Renal pelvis (tissue), 4 donors: Measurements from ENCODE around the gene NUBP2. TPM values are rescaled to one million over a fixed set of nuclear protein-coding genes. Genes with fewer than 3 reads are reported as not detected.

Source experiments
- DNase-seq: peaks from one replicate; pipeline ENCODE4 v3.0.0-alpha.2; 2013
- polyA plus RNA-seq, 3 donors: library from polyadenylated mRNA; unstranded; fragments of 120-200 nt; gene quantifications; one replicate each; pipeline ENCODE4 v1.2.1, GENCODE V29; 2013; ENCODE audit not compliant: insufficient read length in 3 of 3

The NUBP2 gene
- polyA plus RNA-seq, 3 donors: 48.7 to 61.4 (median 60.8) TPM

DNA sequence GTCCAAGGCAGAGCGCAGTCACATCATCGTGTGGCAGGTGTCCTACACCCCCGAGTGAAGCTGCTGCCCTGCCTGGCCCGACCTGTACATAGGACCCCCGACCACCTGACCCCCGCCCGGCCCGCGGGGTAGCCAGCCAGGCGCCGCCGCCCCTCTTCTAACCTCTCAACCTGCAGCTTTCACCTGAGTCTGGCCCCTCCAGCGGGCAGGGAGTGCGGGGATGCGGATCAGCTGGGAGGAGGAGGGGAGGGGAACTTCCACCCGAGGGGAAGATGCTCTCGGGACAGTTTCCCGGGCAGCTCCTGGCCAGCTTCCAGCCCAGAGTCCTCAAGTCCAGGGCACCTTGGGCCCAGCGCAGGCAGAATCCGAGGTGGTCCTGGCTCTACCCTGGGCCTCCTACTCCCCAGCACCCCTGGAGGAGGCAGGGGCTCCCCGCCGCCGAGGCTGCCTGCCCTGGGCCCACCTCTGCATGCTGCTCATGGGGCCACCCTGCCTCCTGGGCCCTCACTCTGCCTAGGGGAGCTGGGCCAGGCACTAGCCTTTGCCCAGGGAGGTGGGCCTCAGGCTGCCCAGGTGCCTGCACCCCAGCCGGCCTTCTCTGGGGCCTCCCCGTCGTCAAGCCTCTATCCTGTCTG is 13.9 kb upstream of the NUBP2 start:
- DNase-seq: no peak

DNA sequence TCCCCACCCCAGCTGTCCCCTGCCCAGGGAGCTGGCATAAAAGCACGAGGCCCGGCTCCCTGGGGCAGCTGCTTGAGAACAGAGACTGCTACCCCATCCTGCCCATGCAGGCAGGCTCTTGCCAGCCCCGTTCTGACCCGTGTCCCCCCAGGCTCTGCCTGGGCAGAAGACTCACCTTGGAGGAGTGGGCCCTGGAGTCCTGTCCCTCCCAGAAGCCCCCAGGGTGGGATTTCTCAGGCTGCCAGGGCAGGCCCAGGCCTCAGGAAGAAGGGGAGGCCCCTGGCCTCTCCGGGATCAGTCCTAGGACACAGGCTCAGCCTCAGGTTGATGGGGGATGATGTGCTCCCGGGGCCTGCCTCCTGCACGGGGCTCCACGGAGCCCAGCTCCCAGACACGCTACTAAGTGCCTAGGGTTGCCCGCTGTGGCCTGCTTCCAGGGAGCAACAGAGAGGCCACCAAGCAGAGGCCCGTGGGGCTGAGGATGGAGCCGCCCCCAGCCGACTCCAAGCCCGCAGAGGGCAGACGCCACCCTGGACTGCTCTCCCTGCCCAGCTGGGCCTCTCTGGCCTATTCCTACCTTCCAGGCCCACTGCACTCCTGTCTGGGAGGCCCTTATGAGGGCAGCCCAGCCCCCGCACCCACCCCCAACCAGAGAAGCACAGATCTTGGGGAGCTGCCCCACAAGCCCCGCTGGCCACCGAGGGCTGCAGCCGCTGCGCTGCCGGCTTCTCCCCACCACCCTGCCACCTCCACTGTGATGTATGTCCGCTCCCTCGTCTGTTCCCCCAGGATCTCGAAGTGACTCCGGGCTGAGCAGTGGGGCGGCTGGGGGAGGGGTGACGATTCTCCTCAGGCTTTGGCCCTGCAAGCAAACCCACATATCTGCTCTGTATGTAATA is 13.1 kb upstream of the NUBP2 start:
- no peak for DNase-seq

DNA sequence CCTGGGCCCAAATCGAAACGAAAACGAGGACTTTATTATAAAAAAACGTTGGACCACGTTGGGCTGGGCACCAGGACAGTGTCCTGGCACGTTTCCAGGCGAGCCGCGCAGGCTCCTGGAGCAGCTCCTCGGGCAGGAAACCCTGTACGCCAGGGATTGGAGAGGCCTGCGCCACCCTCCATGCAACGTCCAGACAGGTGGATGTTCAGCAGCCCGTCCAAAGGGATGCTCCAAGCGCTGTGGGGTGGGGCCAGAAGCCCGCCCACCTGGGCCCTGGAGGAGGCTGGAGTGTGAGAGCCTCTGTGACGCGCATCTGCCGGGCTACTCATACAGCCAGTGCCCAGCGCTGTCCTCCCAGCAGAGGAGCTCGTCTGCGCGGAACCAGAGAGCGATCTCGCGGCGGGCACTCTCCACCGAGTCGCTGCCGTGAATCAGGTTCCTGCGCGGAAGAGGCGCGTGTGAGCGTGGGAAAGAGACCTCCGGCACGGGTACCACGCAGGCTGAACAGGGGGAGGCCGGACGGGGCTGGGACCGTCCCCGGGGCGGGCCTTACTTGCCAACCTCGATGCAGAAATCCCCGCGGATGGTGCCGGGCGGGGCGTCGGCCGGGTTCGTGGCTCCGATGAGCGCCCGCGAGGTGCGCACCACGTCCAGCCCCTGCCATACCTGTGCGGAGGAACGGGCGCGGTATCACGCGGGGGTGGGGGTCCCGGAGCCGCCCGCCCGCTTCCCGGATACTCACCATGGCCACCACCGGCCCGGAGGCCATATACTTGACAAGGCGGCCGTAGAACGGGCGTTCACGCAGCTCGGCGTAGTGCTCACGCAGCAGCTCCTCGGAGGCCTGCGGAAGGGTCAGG is 12.2 kb upstream of the NUBP2 start:
- DNase-seq: no peak

DNA sequence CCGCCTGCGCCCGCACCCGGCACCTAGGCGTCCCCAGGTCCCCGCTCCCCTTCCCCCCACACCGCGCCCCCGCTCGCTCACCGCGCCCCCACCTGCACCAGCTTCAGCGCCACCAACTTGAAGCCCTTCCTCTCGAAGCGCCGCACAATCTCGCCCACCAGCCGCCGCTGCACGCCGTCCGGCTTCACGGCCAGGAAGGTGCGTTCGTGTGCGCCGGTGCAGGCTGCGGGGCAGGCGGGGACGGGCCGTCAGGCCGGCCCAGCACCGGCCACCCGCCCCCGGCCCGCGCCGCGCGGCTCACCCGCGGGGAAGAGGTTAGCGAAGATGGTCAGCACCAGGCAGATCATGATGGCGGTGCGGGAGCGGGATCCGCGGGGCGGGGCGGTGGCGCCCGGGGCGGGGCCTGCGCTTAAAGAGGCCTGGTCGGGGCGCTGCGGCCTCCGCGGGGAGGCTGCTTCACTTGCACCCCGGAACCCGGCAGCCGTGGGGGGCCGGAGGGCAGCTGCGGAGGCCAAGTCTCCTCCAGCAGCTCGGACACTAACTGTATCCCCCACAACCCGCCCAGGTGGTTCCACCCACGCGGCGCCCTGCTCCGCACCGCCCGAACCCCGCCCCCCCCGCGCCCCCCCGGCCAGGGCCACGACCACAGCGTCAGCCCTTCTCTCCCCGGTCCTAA is 11.4 kb upstream of the NUBP2 start, which contains the start of gene NME3:
TSS of gene NME3 (minus strand) at position 356 of the 676 bp plus-strand sequence. CDS start at position 347, 9 bp downstream.
- no peak for DNase-seq

DNA sequence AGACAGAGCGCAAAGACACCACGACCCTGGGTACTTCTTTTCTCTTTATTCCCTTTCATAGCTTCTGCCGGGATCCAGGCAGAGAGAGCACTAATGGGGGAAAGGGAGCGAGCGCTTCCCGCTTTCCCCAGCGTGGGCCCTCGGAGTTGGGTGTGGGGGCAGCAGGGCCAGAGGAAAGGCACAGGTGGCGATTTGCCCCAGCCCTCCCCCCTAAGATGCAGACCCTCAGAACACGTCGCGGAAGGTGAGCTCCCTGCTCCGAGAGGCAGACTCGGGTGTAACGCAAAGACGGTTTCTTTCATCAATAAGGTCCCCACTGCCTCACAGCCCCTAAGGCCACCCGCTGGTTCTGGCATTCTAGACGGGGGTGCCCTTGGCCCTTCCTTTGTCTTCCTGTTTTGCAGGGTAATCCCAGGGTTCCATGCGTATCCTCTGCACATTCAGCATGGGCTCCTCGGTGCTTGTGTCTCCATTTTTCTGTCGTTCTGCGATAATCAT is 10.8 kb upstream of the NUBP2 start:
- DNase-seq: no peak

DNA sequence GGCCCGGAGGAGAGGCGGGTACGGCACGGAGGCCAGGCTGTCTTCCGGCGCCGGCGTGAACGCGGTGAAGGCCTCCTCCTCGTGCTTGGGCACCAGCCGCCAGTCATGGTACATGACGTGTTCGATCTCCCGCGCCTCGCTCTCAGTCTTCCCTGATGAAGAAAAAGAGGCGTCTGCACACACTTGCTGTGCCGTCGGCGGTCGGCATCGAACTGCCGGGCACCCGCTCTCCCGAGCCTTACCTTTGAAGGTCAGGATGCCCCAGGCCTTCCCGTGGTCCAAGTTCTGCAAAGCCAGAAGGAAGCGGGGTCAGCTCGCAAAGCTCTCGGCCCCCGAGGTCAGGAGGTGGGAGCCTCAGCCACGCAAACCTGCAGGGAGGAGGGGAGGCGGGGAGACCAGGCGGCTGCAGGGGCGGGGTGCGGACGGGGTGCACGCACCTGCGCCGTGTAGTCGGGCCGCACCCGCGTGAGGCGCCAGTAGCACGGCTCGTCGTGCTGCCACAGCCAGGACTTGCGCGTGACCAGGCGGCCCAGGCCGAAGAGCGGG is 10.3 kb upstream of the NUBP2 start, which contains the start of gene EME2:
TSS of gene EME2 (plus strand) at position 449 of the 546 bp plus-strand sequence. CDS start 418 bp downstream, outside the sequence.
- DNase-seq: no peak

DNA sequence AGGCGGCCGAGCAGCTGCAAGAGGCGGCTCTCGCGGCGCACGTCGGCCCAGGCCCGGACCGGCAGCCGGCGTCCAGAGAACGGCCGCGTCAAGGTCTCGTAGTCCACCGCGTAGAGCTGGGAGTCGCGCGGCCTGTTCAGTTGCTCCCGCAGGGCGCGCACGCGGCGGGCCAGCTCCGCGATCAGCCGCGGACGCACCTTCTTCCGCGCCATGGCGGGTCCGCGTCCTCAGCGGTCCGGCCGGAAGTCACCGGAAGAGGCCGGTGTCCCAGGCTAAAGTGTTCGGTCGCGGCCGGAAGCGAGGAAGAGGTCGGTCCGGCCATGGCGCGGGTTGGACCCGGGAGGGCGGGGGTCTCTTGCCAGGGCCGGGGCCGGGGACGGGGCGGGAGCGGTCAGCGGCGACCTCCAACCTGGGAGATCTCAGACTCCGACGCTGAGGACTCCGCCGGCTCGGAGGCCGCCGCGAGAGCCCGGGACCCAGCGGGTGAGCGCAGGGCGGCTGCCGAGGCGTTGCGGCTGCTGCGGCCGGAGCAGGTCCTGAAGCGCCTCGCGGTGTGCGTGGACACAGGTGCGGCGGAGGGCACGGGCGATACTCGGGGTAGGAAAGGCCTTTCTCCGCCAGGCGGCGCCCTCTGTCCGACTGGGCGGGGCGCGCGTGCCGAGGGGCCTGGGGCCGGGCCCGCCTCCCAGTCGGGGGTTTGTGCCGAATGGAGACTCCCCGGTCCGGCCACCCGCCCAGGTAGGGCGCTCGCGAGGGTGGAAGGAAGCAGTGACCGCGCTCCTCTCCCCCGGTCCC is 9.7 kb upstream of the NUBP2 start, which contains the start of gene MRPS34:
TSS of gene MRPS34 (minus strand) at position 227 of the 795 bp plus-strand sequence. CDS start at position 212, 15 bp downstream.
- DNase-seq: peak; percentile 87

DNA sequence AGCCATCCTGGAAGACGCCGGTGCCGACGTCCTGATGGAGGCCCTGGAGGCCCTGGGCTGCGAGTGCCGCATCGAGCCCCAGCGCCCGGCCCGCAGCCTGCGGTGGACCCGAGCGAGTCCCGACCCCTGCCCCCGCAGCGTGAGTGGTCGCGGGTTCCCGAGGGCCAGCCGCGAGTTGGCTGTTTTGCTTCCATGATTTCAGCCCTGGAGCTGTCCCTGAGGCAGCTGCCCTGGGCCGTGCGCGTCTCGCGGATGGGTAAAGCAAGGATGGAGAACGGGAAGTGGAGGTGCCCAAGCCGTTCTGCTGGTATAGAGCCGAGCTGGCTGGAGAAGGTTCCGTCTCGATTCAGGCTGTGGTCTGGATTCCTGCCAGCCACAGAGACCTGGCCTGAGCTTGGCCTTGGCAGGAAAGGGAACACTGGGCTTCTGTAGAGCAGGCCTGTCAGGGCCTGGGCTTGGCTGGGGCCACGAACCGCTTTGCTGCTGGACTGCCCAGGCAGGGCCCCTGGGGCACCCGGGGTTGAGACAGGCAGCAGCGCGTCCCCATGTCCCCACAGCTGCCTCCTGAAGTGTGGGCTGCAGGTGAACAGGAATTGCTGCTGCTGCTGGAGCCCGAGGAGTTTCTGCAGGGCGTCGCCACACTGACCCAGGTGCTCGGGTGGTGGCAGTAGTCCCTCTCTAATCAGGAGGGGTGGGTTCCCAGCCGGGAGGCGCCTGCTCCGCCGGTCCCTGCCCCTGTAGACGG is 8.9 kb upstream of the NUBP2 start:
- DNase-seq: no peak

DNA sequence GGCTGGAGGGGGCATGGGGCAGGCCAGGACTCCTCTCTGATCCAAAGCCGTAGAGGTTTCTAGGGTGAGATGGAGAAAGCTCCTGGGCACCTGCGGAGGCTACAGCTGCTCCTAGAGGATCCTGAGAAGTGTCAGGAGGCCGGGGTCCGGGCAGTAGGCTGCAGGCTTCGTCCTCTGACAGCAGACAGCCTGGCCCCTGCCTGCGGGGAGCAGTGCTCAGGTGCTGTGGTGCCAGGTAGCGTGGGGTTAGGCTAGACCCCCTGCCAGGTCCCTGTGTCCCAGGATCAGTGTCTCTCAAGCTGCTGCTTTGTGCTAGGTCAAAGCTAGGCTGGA is 8.3 kb upstream of the NUBP2 start:
- no peak for DNase-seq

DNA sequence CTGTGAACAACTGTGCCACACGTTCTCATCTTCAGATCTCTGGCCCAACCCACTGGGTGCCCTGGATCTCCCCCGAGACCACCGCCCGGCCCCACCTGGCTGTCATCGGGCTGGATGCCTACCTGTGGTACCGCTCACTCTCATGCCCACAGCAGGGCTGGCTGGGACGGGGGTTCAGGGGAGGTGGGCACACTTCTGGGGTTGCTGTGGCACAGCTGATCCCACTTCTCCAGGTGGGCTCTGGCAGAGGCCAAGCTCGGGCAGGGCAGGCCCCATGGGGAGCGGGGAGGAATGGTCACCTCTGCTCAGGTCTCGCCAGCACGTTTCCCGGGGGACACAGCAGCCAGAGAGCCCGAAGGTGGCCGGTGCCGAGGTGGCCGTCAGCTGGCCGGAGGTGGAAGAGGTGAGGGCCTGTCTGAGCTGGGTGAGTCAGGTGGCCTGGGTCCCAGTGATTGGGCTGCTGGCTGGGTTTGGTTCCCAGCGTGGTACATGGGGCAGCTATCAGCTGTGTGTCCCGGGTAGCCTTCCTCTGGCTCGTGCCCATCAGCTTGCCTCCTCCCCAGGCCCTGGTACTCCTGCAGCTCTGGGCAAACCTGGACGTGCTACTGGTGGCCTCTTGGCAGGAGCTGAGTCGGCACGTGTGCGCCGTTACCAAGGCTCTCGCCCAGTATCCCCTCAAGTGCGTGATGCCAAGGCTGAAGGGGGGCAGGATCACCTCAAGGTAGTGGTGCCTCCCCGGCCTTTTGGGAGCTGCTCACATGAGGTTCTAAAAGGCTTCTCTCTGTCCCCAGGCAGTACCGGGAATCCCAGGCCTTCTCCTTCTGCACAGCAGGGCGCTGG is 7.5 kb upstream of the NUBP2 start:
- no peak for DNase-seq

DNA sequence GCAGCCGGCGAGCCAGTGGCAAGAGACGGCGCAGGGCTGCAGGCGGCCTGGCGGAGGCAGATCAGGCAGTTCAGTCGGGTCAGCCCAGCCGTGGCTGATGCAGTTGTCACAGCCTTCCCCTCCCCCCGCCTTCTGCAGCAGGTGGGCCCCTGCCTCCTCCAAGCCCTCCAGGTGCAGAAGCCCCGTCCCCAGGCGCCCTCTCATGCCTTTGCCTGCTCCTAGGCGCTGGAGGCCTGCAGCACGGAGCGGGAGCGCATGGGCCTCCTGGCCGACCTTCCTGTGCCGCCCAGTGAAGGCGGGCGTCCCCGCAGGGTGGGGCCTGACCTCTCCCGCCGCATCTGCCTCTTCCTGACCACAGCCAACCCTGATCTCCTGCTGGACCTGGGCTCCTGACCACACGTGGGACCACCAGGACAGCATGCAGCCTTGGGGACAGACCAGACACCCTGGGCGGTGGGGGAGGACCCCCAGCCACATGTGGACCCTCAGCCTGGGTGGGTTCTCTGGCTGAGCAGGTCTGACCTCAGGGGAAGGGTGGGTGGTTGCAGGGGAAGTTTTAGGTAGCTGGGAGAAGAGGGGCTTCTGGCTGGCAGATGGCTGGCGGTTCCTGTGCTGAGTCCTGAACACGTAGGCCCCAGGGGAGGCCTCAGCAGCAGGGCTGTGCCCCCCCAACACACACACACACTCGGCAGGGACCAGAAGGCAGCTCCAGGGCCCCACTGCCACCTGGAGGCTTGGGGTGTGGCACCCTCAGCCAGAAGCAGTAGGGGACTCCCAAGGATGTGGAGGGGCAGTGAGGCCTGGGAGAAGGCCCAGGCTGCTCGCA is 6.7 kb upstream of the NUBP2 start:
- no peak for DNase-seq

DNA sequence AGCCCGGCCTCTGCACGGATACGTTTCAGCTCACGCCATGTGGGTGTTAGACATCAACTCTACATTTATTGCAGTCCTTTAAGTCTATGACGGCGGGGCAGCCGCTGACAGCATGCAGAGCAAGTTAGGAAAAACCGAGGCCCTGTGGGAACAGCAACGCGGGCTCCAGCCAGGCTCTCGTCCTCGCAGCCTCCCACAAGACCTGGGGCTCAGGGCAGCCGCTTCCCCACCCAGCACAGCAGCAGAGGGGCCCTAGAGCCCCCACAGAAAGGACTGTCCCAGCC is 6.1 kb upstream of the NUBP2 start:
- DNase-seq: no peak

DNA sequence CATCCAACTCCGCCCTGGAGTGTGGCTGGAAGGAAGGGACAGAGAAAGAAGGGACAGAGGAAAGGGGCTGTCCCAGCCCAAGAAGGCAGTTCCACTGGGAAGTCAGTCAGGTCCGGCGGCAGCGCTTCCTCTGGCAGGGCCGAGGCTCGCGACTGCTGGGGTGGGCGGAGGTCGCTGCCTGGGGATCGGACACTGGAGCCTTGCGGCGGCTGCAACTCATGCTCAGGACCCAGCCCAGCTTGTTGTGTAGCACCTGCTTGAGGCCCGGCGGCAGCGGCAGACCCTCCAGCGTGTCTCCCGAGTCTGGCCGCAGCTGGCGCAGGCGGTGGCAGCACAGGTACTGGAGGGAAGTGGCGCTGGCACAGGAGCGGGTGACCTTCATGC is 5.8 kb upstream of the NUBP2 start:
- DNase-seq: no peak

DNA sequence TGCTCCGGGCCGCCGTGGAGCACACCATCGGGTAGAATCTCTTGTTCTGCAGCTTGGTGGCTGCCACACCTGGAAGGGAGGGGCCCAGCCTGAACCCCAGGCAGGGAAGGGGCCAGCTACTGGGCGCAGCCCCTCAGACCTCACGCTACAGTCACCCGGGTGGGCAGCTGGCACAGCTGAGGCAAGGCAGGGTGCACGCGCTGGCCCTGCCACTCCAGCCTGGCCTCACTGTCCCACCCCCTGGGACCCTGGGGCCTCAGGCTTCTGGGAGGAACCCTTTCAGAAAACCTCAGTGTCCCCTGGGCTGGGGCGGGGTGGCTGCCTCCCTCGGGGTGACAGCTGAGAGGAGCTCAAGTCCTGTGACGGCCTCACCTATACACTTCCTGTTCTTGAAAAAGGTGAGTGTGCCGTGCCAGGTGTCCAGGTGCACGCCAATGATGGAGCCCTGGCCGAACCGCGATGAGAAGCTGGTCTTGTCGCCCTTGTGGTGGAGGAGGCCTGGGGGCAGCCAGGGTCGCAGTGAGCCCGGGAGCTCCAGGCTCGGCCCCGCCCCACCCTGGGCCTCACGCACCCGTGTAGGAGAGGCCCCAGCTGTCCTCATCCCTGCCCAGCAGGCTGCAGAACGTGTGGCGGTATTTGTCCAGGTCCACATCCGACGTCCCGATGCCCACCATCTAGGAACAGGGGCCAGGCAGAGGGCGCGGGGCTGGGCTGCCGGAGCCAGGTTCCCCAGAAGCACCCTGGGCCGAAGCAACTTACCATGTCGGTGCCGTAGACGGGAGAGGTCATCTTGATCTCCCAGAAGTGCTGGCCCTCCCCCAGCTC is 5.2 kb upstream of the NUBP2 start:
- no peak for DNase-seq

DNA sequence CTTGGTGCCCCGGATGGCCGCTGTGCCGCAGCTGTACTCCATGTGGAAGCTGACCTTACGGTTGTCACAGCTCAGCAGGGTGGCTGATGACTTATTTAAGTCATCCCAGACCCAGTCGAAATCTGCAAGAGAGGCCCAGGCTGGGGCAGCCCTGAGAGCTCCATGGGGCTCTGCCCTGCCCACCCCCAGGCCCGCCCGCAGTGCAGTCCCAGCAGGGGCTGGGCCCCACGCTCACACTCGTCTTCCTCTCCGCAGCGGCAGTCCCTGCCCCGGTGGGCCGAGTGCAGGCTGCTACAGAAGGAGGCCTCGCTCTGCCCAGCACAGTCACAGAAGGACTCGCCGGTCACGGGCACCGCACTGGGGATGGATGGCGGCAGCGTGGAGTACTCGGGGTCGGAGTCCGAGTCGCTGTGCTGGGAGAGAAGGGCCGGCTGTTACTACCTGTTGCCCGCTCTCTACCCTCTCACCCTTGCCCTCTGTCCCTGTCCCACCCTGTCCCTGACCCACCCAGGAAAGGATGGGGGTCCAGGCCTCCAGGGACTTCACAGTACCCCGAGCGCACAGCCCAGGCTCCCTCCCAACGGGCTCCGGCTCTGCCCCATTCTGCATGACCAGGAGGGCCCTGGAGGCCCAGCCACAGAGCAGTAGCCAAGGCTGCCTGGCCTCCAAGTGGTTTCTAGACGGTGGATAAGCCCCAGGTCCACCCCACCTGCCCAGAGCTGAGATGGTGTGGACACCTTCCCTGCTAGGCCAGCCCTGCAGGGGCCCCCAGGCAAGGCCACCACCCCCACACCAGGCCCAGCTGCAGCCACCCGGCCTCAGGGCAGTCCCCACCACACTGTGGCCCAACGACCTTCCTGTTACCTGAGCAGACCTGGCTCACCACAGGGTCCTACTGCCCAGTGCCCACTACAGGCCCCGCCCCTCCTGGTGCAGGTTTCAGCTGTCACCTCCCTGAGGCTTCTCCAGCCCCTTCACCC is 4.3 kb upstream of the NUBP2 start:
- no peak for DNase-seq
